Activated gamma-delta T cell treated with Interleukin-2 at 50 U/mL for 16 hours (primary cell): ENCODE measurements around the gene RCAN1.
"Not testable (repeated sequence)": the region's sequence is repeated elsewhere in the genome, so short reads cannot be mapped to it uniquely, and the experiment has no call there.

ENCODE experiments used
- DNase-seq: peaks from one replicate; pipeline ENCODE4 v3.0.0-alpha.2; 2020

RCAN1 gene

GRCh38 chr21:34568801-34569200 is 46.1 kb downstream of the RCAN1 start:
- DNase-seq, result not testable (repeated sequence)

GRCh38 chr21:34567604-34568155 is 47.2 kb downstream of the RCAN1 start:
- no peak for DNase-seq

GRCh38 chr21:34565238-34565637 is 49.7 kb downstream of the RCAN1 start:
- no peak for DNase-seq

GRCh38 chr21:34563370-34563769 is 51.5 kb downstream of the RCAN1 start:
- not testable (repeated sequence) for DNase-seq

GRCh38 chr21:34561806-34562205 is 53.1 kb downstream of the RCAN1 start:
- no peak for DNase-seq

- no peak for DNase-seq
Measured at GRCh38 chr21:34560609-34561008, 54.3 kb downstream of the RCAN1 start.

- no peak for DNase-seq
Measured at GRCh38 chr21:34560021-34560420, 54.9 kb downstream of the RCAN1 start.

GRCh38 chr21:34559089-34559631 is 55.8 kb downstream of the RCAN1 start:
- no peak for DNase-seq

- DNase-seq, result no peak
Measured at GRCh38 chr21:34558166-34558565, 56.7 kb downstream of the RCAN1 start.

- no peak for DNase-seq
Measured at GRCh38 chr21:34557261-34557660, 57.7 kb downstream of the RCAN1 start.

- DNase-seq, result not testable (repeated sequence)
Measured at GRCh38 chr21:34554670-34555069, 60.2 kb downstream of the RCAN1 start.

- DNase-seq, result no peak
Measured at GRCh38 chr21:34554227-34554626, 60.7 kb downstream of the RCAN1 start.

GRCh38 chr21:34553151-34553952 is 61.6 kb downstream of the RCAN1 start:
- DNase-seq, result no peak

GRCh38 chr21:34552360-34553098 is 62.4 kb downstream of the RCAN1 start:
- no peak for DNase-seq

- DNase-seq, result no peak
Measured at GRCh38 chr21:34550182-34550799, 64.6 kb downstream of the RCAN1 start.

- no peak for DNase-seq
Measured at GRCh38 chr21:34548781-34549376, 66.0 kb downstream of the RCAN1 start.

- no peak for DNase-seq
Measured at GRCh38 chr21:34546542-34546941, 68.4 kb downstream of the RCAN1 start.

- DNase-seq, result no peak
Measured at GRCh38 chr21:34545079-34545884, 69.6 kb downstream of the RCAN1 start.

GRCh38 chr21:34544032-34544496 is 70.8 kb downstream of the RCAN1 start:
- DNase-seq, result peak; percentile 9

- DNase-seq, result no peak
Measured at GRCh38 chr21:34543017-34543416, 71.9 kb downstream of the RCAN1 start.

GRCh38 chr21:34540206-34540605 is 74.7 kb downstream of the RCAN1 start:
- no peak for DNase-seq

GRCh38 chr21:34537838-34538237 is 77.1 kb downstream of the RCAN1 start:
- DNase-seq, result no peak
